Measurements from ENCODE around the gene CNTRL.

The CNTRL gene

GRCh38 chr9:121118266-121118665, 43.5 kb downstream of the CNTRL start:
- ChIA-PET POLR2A (no interaction called here), CTCF (no interaction called here)
- DNase-seq (ENCODE audit: low read depth, low spot score), result no peak
- no peak overlapping the region for H3K4me3 ChIP-seq (ENCODE audit: low read depth, low read length)
- TF ChIP-seq CTCF (IDR thresholded peaks at IDR 0.05; ENCODE audit: insufficient read depth, low read length, missing control alignments), result no peak

GRCh38 chr9:121120386-121120785, 45.6 kb downstream of the CNTRL start:
- DNase-seq (ENCODE audit: low read depth, low spot score), result no peak
- no peak for TF ChIP-seq CTCF (IDR thresholded peaks at IDR 0.05; ENCODE audit: insufficient read depth, low read length, missing control alignments)
- POLR2A ChIA-PET, result no interaction called here
- H3K4me3 ChIP-seq (ENCODE audit: low read depth, low read length), result no peak overlapping the region
- CTCF ChIA-PET, result interaction anchor here (1.1 to 2.5 kb wide), 4 partner anchors 8 to 135 kb away, joined by 3 to 14 read pairs (median 6); no protein-coding TSS in a partner anchor

- TF ChIP-seq CTCF (IDR thresholded peaks at IDR 0.05; ENCODE audit: insufficient read depth, low read length, missing control alignments), result peak; percentile 17
- peak overlapping the region; percentile 62 for H3K4me3 ChIP-seq (ENCODE audit: low read depth, low read length)
- ChIA-PET CTCF (interaction anchor here (0.8 to 2.5 kb wide), 13 partner anchors 9 to 378 kb away, joined by 3 to 14 read pairs (median 4); no protein-coding TSS in a partner anchor), POLR2A (interaction anchor here (0.6 to 1.2 kb wide), 2 partner anchors 14 to 167 kb away, joined by 3 read pairs; no protein-coding TSS in a partner anchor)
- peak; percentile 67 for DNase-seq (ENCODE audit: low read depth, low spot score)
These were observed 46.9 kb downstream of the CNTRL start for GRCh38 chr9:121121582-121122087.

GRCh38 chr9:121122246-121123032, 47.7 kb downstream of the CNTRL start:
- TF ChIP-seq CTCF (IDR thresholded peaks at IDR 0.05; ENCODE audit: insufficient read depth, low read length, missing control alignments), result no peak
- CTCF ChIA-PET, result interaction anchor here (0.8 to 2.5 kb wide), 8 partner anchors 9 to 379 kb away, joined by 3 to 14 read pairs (median 4); no protein-coding TSS in a partner anchor
- POLR2A ChIA-PET, result interaction anchor here (1.2 kb wide), 1 partner anchor 15 kb away, joined by 3 read pairs; no protein-coding TSS in a partner anchor
- peak overlapping the region; percentile 62 for H3K4me3 ChIP-seq (ENCODE audit: low read depth, low read length)
- DNase-seq (ENCODE audit: low read depth, low spot score), result no peak

GRCh38 chr9:121123816-121124535, 49.2 kb downstream of the CNTRL start:
- POLR2A ChIA-PET, result interaction anchor here (0.7 kb wide), 1 partner anchor 144 kb away, joined by 6 read pairs; no protein-coding TSS in a partner anchor
- DNase-seq (ENCODE audit: low read depth, low spot score), result no peak
- no peak for TF ChIP-seq CTCF (IDR thresholded peaks at IDR 0.05; ENCODE audit: insufficient read depth, low read length, missing control alignments)
- no peak overlapping the region for H3K4me3 ChIP-seq (ENCODE audit: low read depth, low read length)
- CTCF ChIA-PET, result interaction anchor here (0.5 to 1.2 kb wide), 3 partner anchors 8 to 277 kb away, joined by 3 read pairs; no protein-coding TSS in a partner anchor
